Activated CD8-positive, alpha-beta T cell treated with anti-CD3 and anti-CD28 coated beads, Interleukin-2, amount 10 ng/mL, durations not matched to agents 7 days and 5 days (primary cell): ENCODE measurements around the gene DBNL. TPM values are rescaled to one million over a fixed set of nuclear protein-coding genes. Genes with fewer than 3 reads are reported as not detected.

Source experiments
- ATAC-seq: fragments of 150-1000 bp; cut with Tn5 transposase; one replicate; pipeline ENCODE4 v1.10.0; 2021; ENCODE audit warnings: moderate library complexity
- CTCF ChIA-PET: fragments of 350-600 bp; sonication (Branson Sonifier 250); formaldehyde crosslinking; loops from one replicate; lab custom pipeline; 2021; ENCODE audit warnings: antibody characterized with exemption; lab: Charles Lee
- POLR2A ChIA-PET: fragments of 350-600 bp; sonication (Branson Sonifier 250); formaldehyde crosslinking; loops from one replicate; lab custom pipeline; 2021; ENCODE audit warnings: antibody characterized with exemption; lab: Charles Lee
- DNase-seq: peaks from one replicate; pipeline ENCODE4 v3.0.0-alpha.2; 2020
- H3K27ac Mint-ChIP-seq: one replicate; pipeline ENCODE4 v1.8.0; 2021; ENCODE audit warnings: mild to moderate bottlenecking, mixed read lengths
- H3K27me3 Mint-ChIP-seq: one replicate; pipeline ENCODE4 v1.8.0; 2021; ENCODE audit warnings: low read depth, mixed read lengths
- H3K36me3 Mint-ChIP-seq: one replicate; pipeline ENCODE4 v1.8.0; 2021; ENCODE audit warnings: low read depth, mixed read lengths
- H3K4me1 Mint-ChIP-seq: one replicate; pipeline ENCODE4 v1.8.0; 2021; ENCODE audit warnings: low read depth, mixed read lengths
- H3K4me3 Mint-ChIP-seq: one replicate; pipeline ENCODE4 v1.8.0; 2021; ENCODE audit warnings: mild to moderate bottlenecking, mixed read lengths
- H3K9me3 Mint-ChIP-seq: one replicate; pipeline ENCODE4 v1.8.0; 2022; ENCODE audit warnings: mixed read lengths; ENCODE audit not compliant: insufficient read depth
- total RNA-seq, 2 experiments: library from RNA; stranded (reverse); gene quantifications; one replicate each; pipeline ENCODE4 v1.2.3, GENCODE V29; 2021

Gene DBNL
- total RNA-seq, 2 experiments from 2014 or later, result 165 to 166 TPM

- peaks cover 12% of the 10 kb centered on the region for H3K4me1 Mint-ChIP-seq
- no peaks in the 10 kb centered on the region for H3K27me3 Mint-ChIP-seq
- ChIA-PET POLR2A (interaction anchor here (0.5 to 3.4 kb wide), 4 partner anchors 10 to 29 kb away, joined by 3 to 17 read pairs (median 4); no protein-coding TSS in a partner anchor), CTCF (no interaction called here)
- H3K36me3 Mint-ChIP-seq, result peaks cover 15% of the 10 kb centered on the region
- ATAC-seq (peak; percentile 42), DNase-seq (no peak)
- no peak within 1 kb of the TSS for H3K4me3 Mint-ChIP-seq
- H3K9me3 Mint-ChIP-seq, result no peaks in the 10 kb centered on the region
- peak within 1 kb of the TSS; percentile 49 for H3K27ac Mint-ChIP-seq
Measured at GRCh38 chr7:44065431-44066110, 21.1 kb downstream of the DBNL start, which contains the start of gene PGAM2. Gene PGAM2, minus strand, starts transcription at chr7:44065567. Its CDS starts 38 bp downstream, at chr7:44065529.

- H3K27me3 Mint-ChIP-seq, result no peaks in the 10 kb centered on the region
- H3K27ac Mint-ChIP-seq, result peak overlapping the region; percentile 49
- H3K4me3 Mint-ChIP-seq, result no peak overlapping the region
- peaks cover 15% of the 10 kb centered on the region for H3K36me3 Mint-ChIP-seq
- POLR2A ChIA-PET, result interaction anchor here (1.0 to 3.4 kb wide), 4 partner anchors 9 to 33 kb away, joined by 4 to 17 read pairs (median 4); no protein-coding TSS in a partner anchor
- H3K9me3 Mint-ChIP-seq, result no peaks in the 10 kb centered on the region
- CTCF ChIA-PET, result no interaction called here
- peaks cover 12% of the 10 kb centered on the region for H3K4me1 Mint-ChIP-seq
- DNase-seq, result no peak
- ATAC-seq, result no peak
Measured at GRCh38 chr7:44066111-44066460, 21.6 kb downstream of the DBNL start.

GRCh38 chr7:44066494-44067063 is 22.1 kb downstream of the DBNL start:
- Mint-ChIP-seq H3K4me3 (no peak overlapping the region), H3K9me3 (no peaks in the 10 kb centered on the region), H3K27me3 (no peaks in the 10 kb centered on the region), H3K27ac (peak overlapping the region; percentile 22), H3K4me1 (peaks cover 12% of the 10 kb centered on the region), H3K36me3 (peaks cover 10% of the 10 kb centered on the region)
- ATAC-seq (no peak), DNase-seq (no peak)
- CTCF ChIA-PET, result no interaction called here
- POLR2A ChIA-PET, result interaction anchor here (1.7 to 3.4 kb wide), 3 partner anchors 9 to 32 kb away, joined by 4 to 17 read pairs (median 5); no protein-coding TSS in a partner anchor

- CTCF ChIA-PET, result interaction anchor here (1.5 to 1.6 kb wide), 2 partner anchors 14 to 53 kb away, joined by 3 to 5 read pairs; no protein-coding TSS in a partner anchor
- no peak for ATAC-seq
- H3K27ac Mint-ChIP-seq, result peak overlapping the region; percentile 22
Measured at GRCh38 chr7:44067064-44067951, 22.8 kb downstream of the DBNL start.

GRCh38 chr7:44068054-44068453 is 23.6 kb downstream of the DBNL start:
- Mint-ChIP-seq H3K36me3 (peaks cover 14% of the 10 kb centered on the region), H3K27me3 (no peaks in the 10 kb centered on the region), H3K4me3 (no peak overlapping the region), H3K4me1 (peaks cover 25% of the 10 kb centered on the region), H3K27ac (peak overlapping the region; percentile 3), H3K9me3 (no peaks in the 10 kb centered on the region)
- POLR2A ChIA-PET, result interaction anchor here (0.6 to 1.3 kb wide), 5 partner anchors 13 to 1167 kb away, joined by 3 to 5 read pairs (median 4); partner anchors contain the start of gene DDX56
- CTCF ChIA-PET, result interaction anchor here (1.0 to 1.6 kb wide), 3 partner anchors 13 to 52 kb away, joined by 3 to 5 read pairs (median 3); no protein-coding TSS in a partner anchor
- ATAC-seq (no peak), DNase-seq (no peak)

More at GRCh38 chr7:44067064-44067951, 22.8 kb downstream of the DBNL start:
- Mint-ChIP-seq H3K27me3 (no peaks in the 10 kb centered on the region), H3K36me3 (peaks cover 9% of the 10 kb centered on the region), H3K4me1 (peaks cover 18% of the 10 kb centered on the region), H3K9me3 (no peaks in the 10 kb centered on the region), H3K4me3 (peak overlapping the region; percentile 22)
- no peak for DNase-seq
- POLR2A ChIA-PET, result interaction anchor here (1.0 to 3.4 kb wide), 7 partner anchors 8 to 506 kb away, joined by 3 to 17 read pairs (median 4); partner anchors contain the start of gene DDX56

- H3K4me3 Mint-ChIP-seq, result no peak overlapping the region
- ChIA-PET POLR2A (interaction anchor here (1.1 kb wide), 1 partner anchor 9 kb away, joined by 5 read pairs; no protein-coding TSS in a partner anchor), CTCF (interaction anchor here (0.7 to 2.6 kb wide), 8 partner anchors 9 to 130 kb away, joined by 3 to 15 read pairs (median 4); partner anchors contain the start of genes AEBP1 and DBNL)
- peaks cover 34% of the 10 kb centered on the region for H3K4me1 Mint-ChIP-seq
- H3K9me3 Mint-ChIP-seq, result no peaks in the 10 kb centered on the region
- ATAC-seq (no peak), DNase-seq (no peak)
- H3K27me3 Mint-ChIP-seq, result no peaks in the 10 kb centered on the region
- H3K36me3 Mint-ChIP-seq, result peaks cover 35% of the 10 kb centered on the region
- H3K27ac Mint-ChIP-seq, result peak overlapping the region; percentile 79
Measured at GRCh38 chr7:44071726-44072363, 27.3 kb downstream of the DBNL start.

GRCh38 chr7:44072364-44073231 is 28.1 kb downstream of the DBNL start:
- peak; percentile 59 for ATAC-seq
- peak overlapping the region; percentile 79 for H3K27ac Mint-ChIP-seq
- POLR2A ChIA-PET, result interaction anchor here (1.1 kb wide), 1 partner anchor 8 kb away, joined by 5 read pairs; no protein-coding TSS in a partner anchor
- peaks cover 42% of the 10 kb centered on the region for H3K36me3 Mint-ChIP-seq
- no peaks in the 10 kb centered on the region for H3K27me3 Mint-ChIP-seq
- CTCF ChIA-PET, result interaction anchor here (0.7 to 2.6 kb wide), 7 partner anchors 8 to 129 kb away, joined by 3 to 15 read pairs (median 4); partner anchors contain the start of genes AEBP1 and DBNL
- H3K9me3 Mint-ChIP-seq, result no peaks in the 10 kb centered on the region
- no peak overlapping the region for H3K4me3 Mint-ChIP-seq
- peaks cover 40% of the 10 kb centered on the region for H3K4me1 Mint-ChIP-seq
- peak; percentile 63 for DNase-seq

- Mint-ChIP-seq H3K27ac (peak overlapping the region; percentile 83), H3K4me1 (peaks cover 52% of the 10 kb centered on the region), H3K27me3 (no peaks in the 10 kb centered on the region), H3K4me3 (no peak overlapping the region), H3K9me3 (no peaks in the 10 kb centered on the region), H3K36me3 (peaks cover 54% of the 10 kb centered on the region)
- DNase-seq (peak; percentile 80), ATAC-seq (peak; percentile 74)
- CTCF ChIA-PET, result no interaction called here
- POLR2A ChIA-PET, result no interaction called here
Measured at GRCh38 chr7:44073664-44074348, 29.3 kb downstream of the DBNL start.

- Mint-ChIP-seq H3K27me3 (no peaks in the 10 kb centered on the region), H3K4me3 (peak overlapping the region; percentile 8), H3K27ac (peak overlapping the region; percentile 83), H3K36me3 (peaks cover 58% of the 10 kb centered on the region), H3K9me3 (no peaks in the 10 kb centered on the region), H3K4me1 (peaks cover 57% of the 10 kb centered on the region)
- DNase-seq (no peak), ATAC-seq (no peak)
- ChIA-PET CTCF (interaction anchor here (1.0 to 1.3 kb wide), 2 partner anchors 11 to 54 kb away, joined by 3 to 4 read pairs; no protein-coding TSS in a partner anchor), POLR2A (interaction anchor here (1.3 kb wide), 1 partner anchor 8 kb away, joined by 5 read pairs; the partner anchor contains the start of gene PGAM2)
Measured at GRCh38 chr7:44074349-44074695, 29.8 kb downstream of the DBNL start.
